Right lung (tissue), 5 donors: ENCODE results near the gene SYDE1. TPM values are rescaled to one million over a fixed set of nuclear protein-coding genes. Genes with fewer than 3 reads are reported as not detected.

Experiments
- DNase-seq, 2 donors: peaks; one replicate each; pipeline ENCODE4 v3.0.0-alpha.2; 2013
- polyA plus RNA-seq, 5 donors: library from polyadenylated mRNA; unstranded; fragments of 120-200 nt; gene quantifications; one replicate each; pipeline versions ENCODE4 v1.2.1 to v1.2.3, GENCODE V29; 2013; ENCODE audit warnings: inconsistent platforms in 1 of 5, low replicate concordance in 1 of 5; ENCODE audit not compliant: insufficient read length in 5 of 5, insufficient read depth in 1 of 5

Gene SYDE1
- polyA plus RNA-seq, 5 donors, result 16.6 to 33.0 (median 21.8) TPM

GRCh38 chr19:15104411-15104810 lies 2.8 kb upstream of the SYDE1 start:
- no peak for DNase-seq

GRCh38 chr19:15105044-15105443 lies 2.2 kb upstream of the SYDE1 start:
- DNase-seq, result no peak

- DNase-seq, result peak in 1 of 2 donors; percentile 26
Measured at GRCh38 chr19:15108145-15108844, 1.1 kb downstream of the SYDE1 start.

- DNase-seq, result no peak
Measured at GRCh38 chr19:15108845-15109767, 1.9 kb downstream of the SYDE1 start.

- no peak for DNase-seq
Measured at GRCh38 chr19:15109768-15110417, 2.7 kb downstream of the SYDE1 start.

GRCh38 chr19:15110418-15110815 lies 3.2 kb downstream of the SYDE1 start:
- no peak for DNase-seq

GRCh38 chr19:15111758-15112157 lies 4.6 kb downstream of the SYDE1 start:
- no peak for DNase-seq

- DNase-seq, result no peak
Measured at GRCh38 chr19:15112385-15112784, 5.2 kb downstream of the SYDE1 start.

GRCh38 chr19:15113245-15114152 lies 6.3 kb downstream of the SYDE1 start:
- DNase-seq, result no peak

GRCh38 chr19:15114153-15114540 lies 6.9 kb downstream of the SYDE1 start:
- DNase-seq, result no peak

GRCh38 chr19:15115080-15115479 lies 7.9 kb downstream of the SYDE1 start:
- DNase-seq, result peak; percentile 70 to 77

- DNase-seq, result no peak
Measured at GRCh38 chr19:15115762-15116615, 8.8 kb downstream of the SYDE1 start.

- no peak for DNase-seq
Measured at GRCh38 chr19:15116856-15117255, 9.7 kb downstream of the SYDE1 start.

GRCh38 chr19:15118248-15118647 lies 11.0 kb downstream of the SYDE1 start:
- no peak for DNase-seq

- DNase-seq, result no peak
Measured at GRCh38 chr19:15118789-15119494, 11.7 kb downstream of the SYDE1 start.

GRCh38 chr19:15120135-15121026 lies 13.2 kb downstream of the SYDE1 start:
- DNase-seq, result no peak

GRCh38 chr19:15122331-15123030 lies 15.3 kb downstream of the SYDE1 start:
- no peak for DNase-seq
